GM23248 (cell line): ENCODE results near the gene RAC2. TPM values are rescaled to one million over a fixed set of nuclear protein-coding genes. Genes with fewer than 3 reads are reported as not detected.

Experiments used
- DNase-seq: peaks from one replicate; pipeline ENCODE4 v3.0.0-alpha.2; 2015
- H2AFZ ChIP-seq: fragments of 200-600 bp; sonication (generic); 2 replicates; pipeline ENCODE4 v1.6.1; 2016; ENCODE audit warnings: antibody characterized with exemption
- H3F3A ChIP-seq: fragments of 200-600 bp; sonication (generic); 2 replicates; pipeline ENCODE4 v1.6.1; 2016; ENCODE audit warnings: mild to moderate bottlenecking, antibody characterized with exemption, mixed run types; ENCODE audit not compliant: insufficient read depth
- H3K27ac ChIP-seq: fragments of 200-600 bp; sonication (generic); 2 replicates; pipeline ENCODE4 v1.5.1; 2016; ENCODE audit warnings: mild to moderate bottlenecking
- H3K27me3 ChIP-seq: fragments of 200-600 bp; sonication (generic); replicated peaks from 2 replicates; pipeline ENCODE4 v1.6.1; 2016; ENCODE audit warnings: mild to moderate bottlenecking; ENCODE audit not compliant: insufficient read depth
- H3K36me3 ChIP-seq: fragments of 200-600 bp; sonication (generic); 2 replicates; pipeline ENCODE4 v1.6.1; 2016; ENCODE audit warnings: low read depth, mild to moderate bottlenecking
- H3K4me1 ChIP-seq: fragments of 200-600 bp; sonication (generic); 2 replicates; pipeline ENCODE4 v1.6.1; 2016; ENCODE audit warnings: mild to moderate bottlenecking; ENCODE audit not compliant: insufficient read depth
- H3K4me2 ChIP-seq: fragments of 200-600 bp; sonication (generic); one replicate; pipeline ENCODE4 v1.6.1; 2016; ENCODE audit warnings: mild to moderate bottlenecking; ENCODE audit not compliant: unreplicated experiment
- H3K4me3 ChIP-seq: fragments of 200-600 bp; sonication (generic); 2 replicates; pipeline ENCODE4 v1.5.1; 2016; ENCODE audit warnings: mild to moderate bottlenecking
- H3K79me2 ChIP-seq: fragments of 200-600 bp; sonication (generic); 2 replicates; pipeline ENCODE4 v1.6.1; 2016; ENCODE audit warnings: mild to moderate bottlenecking; ENCODE audit not compliant: insufficient read depth
- H3K9ac ChIP-seq: fragments of 200-600 bp; sonication (generic); 2 replicates; pipeline ENCODE4 v1.6.1; 2016; ENCODE audit warnings: mild to moderate bottlenecking
- H3K9me2 ChIP-seq: fragments of 200-600 bp; sonication (generic); 2 replicates; pipeline ENCODE4 v1.6.1; 2016; ENCODE audit warnings: mixed run types, mild to moderate bottlenecking, moderate library complexity; ENCODE audit not compliant: insufficient read depth
- H3K9me3 ChIP-seq: fragments of 200-600 bp; sonication (generic); one replicate; pipeline ENCODE4 v1.6.1; 2017; ENCODE audit warnings: low read depth
- H4K20me1 ChIP-seq: fragments of 200-600 bp; sonication (generic); 2 replicates; pipeline ENCODE4 v1.6.0; 2016; ENCODE audit not compliant: insufficient read depth
- EZH2 ChIP-seq: fragments of 200-600 bp; sonication (generic); IDR thresholded peaks from 2 replicates; pipeline ENCODE4 v1.6.1; 2018; ENCODE audit warnings: antibody characterized with exemption, mild to moderate bottlenecking; ENCODE audit not compliant: insufficient read depth, poor library complexity, severe bottlenecking
- EZH2phosphoT487 ChIP-seq: fragments of 200-600 bp; sonication (generic); IDR thresholded peaks from 2 replicates; pipeline ENCODE4 v1.6.1; 2018; ENCODE audit warnings: antibody characterized with exemption, moderate library complexity, mild to moderate bottlenecking, low read depth; ENCODE audit not compliant: insufficient read depth
- WGBS, 2 experiments: methylation state at CpG; one replicate each; pipeline ENCODE4 v1.1.6; 2015 to 2017; ENCODE audit warnings: low lambda C conversion rate in 2 of 2, low coverage in 1 of 2; ENCODE audit errors: missing lambda C conversion rate in 2 of 2; 5-methylcytosine and 5-hydroxymethylcytosine counted together
- in situ Hi-C: fragments of 300-500 bp; cut with MboI; formaldehyde crosslinking; loops from 2 replicates; pipeline ENCODE4 v1.15.0; 2020
- polyA plus RNA-seq: library from polyadenylated mRNA; unstranded; fragments of >200 nt; fragmentation: Nextera tagmentation; extraction: Ambion mirVana; gene quantifications from 2 replicates; pipeline ENCODE4 v1.2.1, GENCODE V29; 2016
- total RNA-seq: library from RNA; depleted of rRNA; stranded (reverse); fragments of >200 nt; shearing (Covaris generic); gene quantifications from 2 replicates; pipeline ENCODE4 v1.2.3, GENCODE V29; 2014

Gene RAC2
- total and polyA plus RNA-seq, 2 experiments from 2014 or later = 34.9 to 35.1 TPM

DNA sequence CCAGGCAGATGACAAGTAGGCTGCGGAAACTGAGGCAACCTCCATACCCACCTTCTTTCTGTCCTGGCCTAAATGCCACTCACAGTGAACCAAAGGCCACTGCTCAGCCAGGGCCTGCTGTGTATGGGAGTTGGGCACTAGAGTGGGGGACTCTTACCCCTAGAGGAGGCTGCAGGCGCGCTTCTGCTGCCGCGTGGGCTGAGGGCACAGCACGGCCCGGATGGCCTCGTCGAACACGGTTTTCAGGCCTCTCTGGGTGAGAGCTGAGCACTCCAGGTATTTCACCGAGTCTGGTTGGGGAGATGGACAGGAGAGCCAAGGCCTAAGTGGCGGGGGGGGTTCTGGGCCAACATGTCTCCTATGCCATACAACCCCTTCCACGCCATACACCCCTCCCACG is 17.6 kb downstream of the RAC2 start:
- 94 to 97% methylated on average over 13 to 14 of the region's 14 CpGs for WGBS, 2 experiments
- no peak overlapping the region for H3K4me2 ChIP-seq
- peaks cover 13% of the 10 kb centered on the region; the same call in 1 of the 2 replicates for H3F3A ChIP-seq
- peaks cover 23% of the 10 kb centered on the region for H3K4me1 ChIP-seq
- no peaks in the 10 kb centered on the region for H3K9me2 ChIP-seq
- H3K4me3 ChIP-seq = no peak overlapping the region
- H3K9ac ChIP-seq = no peak overlapping the region
- H3K27ac ChIP-seq = no peak overlapping the region
- H3K36me3 ChIP-seq = no peaks in the 10 kb centered on the region
- H4K20me1 ChIP-seq = no peaks in the 10 kb centered on the region
- no peaks in the 10 kb centered on the region for H3K9me3 ChIP-seq
- no peak for DNase-seq
- H2AFZ ChIP-seq = no peak overlapping the region
- H3K27me3 ChIP-seq = no peaks in the 10 kb centered on the region
- in situ Hi-C loops = no loop called here
- H3K79me2 ChIP-seq = no peaks in the 10 kb centered on the region
- TF ChIP-seq EZH2phosphoT487 = no peak
- no peak for TF ChIP-seq EZH2

- Histone ChIP-seq H3K36me3 (no peaks in the 10 kb centered on the region), H3K9me2 (no peaks in the 10 kb centered on the region), H2AFZ (no peak overlapping the region), H3K79me2 (no peaks in the 10 kb centered on the region), H4K20me1 (no peaks in the 10 kb centered on the region), H3K4me1 (peaks cover 23% of the 10 kb centered on the region), H3K9me3 (no peaks in the 10 kb centered on the region), H3K4me3 (no peak overlapping the region), H3F3A (peaks cover 13% of the 10 kb centered on the region; the same call in 1 of the 2 replicates), H3K27me3 (no peaks in the 10 kb centered on the region), H3K4me2 (no peak overlapping the region), H3K9ac (no peak overlapping the region), H3K27ac (no peak overlapping the region)
- DNase-seq = no peak
- in situ Hi-C loops = no loop called here
- 80 to 82% methylated on average over 4 of the region's 4 CpGs for WGBS, 2 experiments
- no peak for TF ChIP-seq EZH2phosphoT487
- TF ChIP-seq EZH2 = no peak
Observed at GRCh38 chr22:37226087-37226486, 18.0 kb downstream of the RAC2 start.

GRCh38 chr22:37225481-37225880 is 18.6 kb downstream of the RAC2 start:
- Histone ChIP-seq H3F3A (peaks cover 11% of the 10 kb centered on the region; the same call in 1 of the 2 replicates), H3K79me2 (no peaks in the 10 kb centered on the region), H3K27ac (no peak overlapping the region), H3K4me1 (peaks cover 20% of the 10 kb centered on the region), H3K9me3 (no peaks in the 10 kb centered on the region), H3K4me2 (no peak overlapping the region), H3K9me2 (no peaks in the 10 kb centered on the region), H3K27me3 (no peaks in the 10 kb centered on the region), H4K20me1 (no peaks in the 10 kb centered on the region), H3K9ac (no peak overlapping the region), H2AFZ (no peak overlapping the region), H3K36me3 (no peaks in the 10 kb centered on the region), H3K4me3 (no peak overlapping the region)
- DNase-seq = no peak
- 56 to 61% methylated on average over 8 of the region's 8 CpGs for whole genome bisulfite sequencing, 2 experiments
- in situ Hi-C loops = no loop called here
- no peak for TF ChIP-seq EZH2
- TF ChIP-seq EZH2phosphoT487 = no peak

DNA sequence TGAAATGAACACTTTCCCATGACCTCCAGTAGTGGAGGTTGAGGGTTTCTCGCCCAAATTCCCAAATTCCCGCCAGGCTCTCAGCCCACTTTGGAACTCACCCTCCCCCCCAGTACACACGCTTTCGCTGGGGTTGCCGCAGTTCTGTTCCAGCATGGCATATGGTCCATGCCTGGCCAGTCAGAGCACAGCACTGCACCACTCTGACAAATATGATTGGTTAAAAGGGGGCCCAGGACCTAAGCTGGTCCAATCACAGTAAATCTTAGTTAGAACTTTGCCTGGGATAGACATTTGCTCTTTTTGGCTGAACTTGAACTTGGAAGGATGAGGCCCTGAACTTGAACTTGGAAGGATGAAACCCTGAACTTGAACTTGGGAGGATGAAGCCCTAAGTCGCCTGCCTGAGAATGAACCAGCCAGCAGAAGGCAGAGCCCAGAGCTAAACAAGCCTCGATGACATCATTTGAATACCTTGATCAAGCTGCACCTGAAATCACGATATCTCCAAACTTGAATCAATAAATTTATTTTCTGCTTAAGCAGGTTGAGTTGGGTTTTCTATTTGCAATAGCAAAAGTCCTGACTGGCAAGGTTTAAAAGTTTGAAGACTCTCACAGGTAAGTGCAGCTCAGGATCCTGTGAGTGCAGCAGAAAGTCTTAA is 19.2 kb downstream of the RAC2 start:
- no peaks in the 10 kb centered on the region for H3K9me3 ChIP-seq
- no peaks in the 10 kb centered on the region for H3K36me3 ChIP-seq
- no peak overlapping the region for H3K9ac ChIP-seq
- 81 to 85% methylated on average over 8 of the region's 8 CpGs for WGBS, 2 experiments
- no peaks in the 10 kb centered on the region for H3K79me2 ChIP-seq
- TF ChIP-seq EZH2phosphoT487 = no peak
- no peak for TF ChIP-seq EZH2
- peaks cover 16% of the 10 kb centered on the region for H3K4me1 ChIP-seq
- no peak overlapping the region for H2AFZ ChIP-seq
- H3K27ac ChIP-seq = no peak overlapping the region
- peaks cover 8% of the 10 kb centered on the region; the same call in 1 of the 2 replicates for H3F3A ChIP-seq
- no peaks in the 10 kb centered on the region for H3K9me2 ChIP-seq
- no peaks in the 10 kb centered on the region for H3K27me3 ChIP-seq
- no peak overlapping the region for H3K4me2 ChIP-seq
- no peak for DNase-seq
- in situ Hi-C loops = no loop called here
- H4K20me1 ChIP-seq = no peaks in the 10 kb centered on the region
- no peak overlapping the region for H3K4me3 ChIP-seq
